Activated T-cell treated with anti-CD3 and anti-CD28 coated beads, Interleukin-2, amount 50 U/mL, for 72 hours (primary cell): ENCODE data around the gene CD86. TPM values are rescaled to one million over a fixed set of nuclear protein-coding genes. Genes with fewer than 3 reads are reported as not detected.
"Not testable (repeated sequence)": the region's sequence is repeated elsewhere in the genome, so short reads cannot be mapped to it uniquely, and the experiment has no call there.

Source experiments
- ATAC-seq, 2 donors: fragments of 150-1000 bp; cut with Tn5 transposase; replicated peaks in 1 of 2; 2 replicates each; pipeline ENCODE4 v1.10.0; 2021; ENCODE audit warnings: moderate library complexity in 2 of 2, mild to moderate bottlenecking in 1 of 2
- DNase-seq, 2 donors: peaks; one replicate each; pipeline ENCODE4 v3.0.0; 2021 to 2022; ENCODE audit warnings: mixed read lengths in 1 of 2
- H3K27ac Mint-ChIP-seq: one replicate; pipeline ENCODE4 v1.8.0; 2022; ENCODE audit warnings: mild to moderate bottlenecking, moderate library complexity, mixed read lengths
- H3K27me3 Mint-ChIP-seq: one replicate; pipeline ENCODE4 v1.8.0; 2022; ENCODE audit warnings: low read depth, mixed read lengths
- H3K36me3 Mint-ChIP-seq, 2 donors: one replicate each; pipeline ENCODE4 v1.8.0; 2022; ENCODE audit warnings: mixed read lengths in 2 of 2, mild to moderate bottlenecking in 1 of 2; ENCODE audit not compliant: insufficient read depth in 2 of 2
- H3K4me1 Mint-ChIP-seq: one replicate; pipeline ENCODE4 v1.8.0; 2022; ENCODE audit warnings: low read depth, mixed read lengths
- H3K4me3 Mint-ChIP-seq, 2 donors: one replicate each; pipeline ENCODE4 v1.8.0; 2022; ENCODE audit warnings: mild to moderate bottlenecking in 2 of 2, mixed read lengths in 2 of 2, moderate library complexity in 2 of 2
- H3K9me3 Mint-ChIP-seq, 2 donors: one replicate each; pipeline ENCODE4 v1.8.0; 2022; ENCODE audit warnings: mixed read lengths in 2 of 2
- total RNA-seq, 2 donors: library from RNA; stranded (reverse); gene quantifications; one replicate each; pipeline ENCODE4 v1.2.3, GENCODE V29; 2022

CD86 gene
- total RNA-seq, 2 donors from 2014 or later, result 2.4 to 2.5 TPM

- H3K9me3 Mint-ChIP-seq, result peaks cover 0 to under 1% of the 10 kb centered on the region in 2 donors
- DNase-seq (no peak), ATAC-seq (no peak)
- peaks cover 6% of the 10 kb centered on the region for H3K4me1 Mint-ChIP-seq
- no peak overlapping the region for H3K27ac Mint-ChIP-seq
- H3K4me3 Mint-ChIP-seq, result no peak overlapping the region
- H3K27me3 Mint-ChIP-seq, result peaks cover 29% of the 10 kb centered on the region
- no peaks in the 10 kb centered on the region for H3K36me3 Mint-ChIP-seq
Observed at GRCh38 chr3:122025296-122025695, 29.9 kb upstream of the CD86 start.

DNA sequence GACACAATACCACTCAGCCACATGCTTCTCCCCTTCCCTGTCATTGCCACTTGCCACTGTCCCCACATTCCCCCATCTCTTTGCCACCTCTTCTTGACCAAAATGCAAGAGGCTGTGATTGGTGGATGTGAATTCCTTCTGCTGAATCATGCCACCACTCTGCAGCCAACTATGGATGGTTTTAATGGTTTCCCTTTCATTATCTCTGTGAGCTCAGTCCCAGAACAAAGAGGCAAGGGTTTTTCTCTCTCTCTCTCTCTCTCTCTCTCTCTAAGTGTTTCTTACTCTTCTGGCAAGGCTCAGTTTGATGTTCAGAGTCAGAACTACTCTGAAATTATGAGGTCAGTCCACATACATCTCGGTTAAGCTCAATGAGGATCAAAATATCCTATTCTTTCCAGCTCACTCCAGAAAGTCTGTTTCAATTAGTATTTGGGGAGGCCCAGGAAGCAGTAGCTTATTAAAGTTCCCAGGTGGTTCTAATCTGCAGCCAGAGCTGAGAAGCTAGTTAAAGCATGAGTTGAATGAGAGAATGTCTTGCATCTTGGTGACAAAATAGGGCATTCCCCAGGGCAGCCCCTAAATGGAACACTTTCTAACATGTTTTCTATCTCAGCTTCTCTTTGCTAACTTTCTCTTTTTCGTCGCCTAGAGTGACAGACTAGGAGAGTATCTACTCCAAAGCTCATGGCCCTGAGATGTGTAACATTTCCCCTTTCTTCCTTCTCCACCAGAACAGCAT, 24.6 kb upstream of the CD86 start:
- peaks cover 0 to 4% of the 10 kb centered on the region in 2 donors for H3K36me3 Mint-ChIP-seq
- H3K27ac Mint-ChIP-seq, result peak overlapping the region; percentile 9
- H3K27me3 Mint-ChIP-seq, result peaks cover 13% of the 10 kb centered on the region
- DNase-seq (peak; percentile 17 to 21), ATAC-seq (peak; percentile 83 to 87)
- H3K4me3 Mint-ChIP-seq, result peak overlapping the region; percentile 8 to 49
- H3K9me3 Mint-ChIP-seq, result peaks cover 5% of the 10 kb centered on the region in 2 donors
- H3K4me1 Mint-ChIP-seq, result peaks cover 16% of the 10 kb centered on the region

DNA sequence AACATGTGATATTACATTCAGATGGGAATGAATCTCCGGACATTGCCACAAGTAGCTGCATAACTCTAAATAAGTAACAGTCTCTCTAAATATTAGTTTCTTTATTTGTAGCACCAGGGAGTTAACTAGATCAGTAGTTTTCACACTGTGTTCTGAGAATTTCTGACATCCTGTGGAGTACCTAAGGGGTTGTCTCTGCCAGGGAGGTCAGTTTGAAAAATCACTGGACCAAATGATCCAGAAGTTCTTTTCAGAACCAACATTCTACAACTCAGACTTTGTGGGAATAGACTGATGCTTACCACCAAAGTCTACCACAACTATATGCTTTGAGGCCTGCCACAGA, 24.1 kb upstream of the CD86 start:
- H3K9me3 Mint-ChIP-seq, result peaks cover 10 to 11% of the 10 kb centered on the region in 2 donors
- H3K27ac Mint-ChIP-seq, result no peak overlapping the region
- peak overlapping the region in 1 of 2 donors; percentile 49 for H3K4me3 Mint-ChIP-seq
- peaks cover 16% of the 10 kb centered on the region for H3K4me1 Mint-ChIP-seq
- ATAC-seq (no peak), DNase-seq (no peak)
- H3K36me3 Mint-ChIP-seq, result peaks cover 5% of the 10 kb centered on the region in 2 donors
- H3K27me3 Mint-ChIP-seq, result peaks cover 9% of the 10 kb centered on the region

- DNase-seq, result no peak
Observed at GRCh38 chr3:122032531-122032930, 22.6 kb upstream of the CD86 start.

GRCh38 chr3:122033023-122033422, 22.1 kb upstream of the CD86 start:
- Mint-ChIP-seq H3K4me1 (peaks cover 16% of the 10 kb centered on the region), H3K27me3 (peaks cover 11% of the 10 kb centered on the region), H3K4me3 (no peak overlapping the region), H3K9me3 (peaks cover 13 to 16% of the 10 kb centered on the region in 2 donors), H3K36me3 (peaks cover 10 to 12% of the 10 kb centered on the region in 2 donors), H3K27ac (no peak overlapping the region)
- ATAC-seq (no peak), DNase-seq (no peak)

More at GRCh38 chr3:122032531-122032930, 22.6 kb upstream of the CD86 start:
- Mint-ChIP-seq H3K27ac (no peak overlapping the region), H3K4me3 (no peak overlapping the region), H3K4me1 (peaks cover 16% of the 10 kb centered on the region), H3K9me3 (peaks cover 10 to 13% of the 10 kb centered on the region in 2 donors), H3K27me3 (peaks cover 6% of the 10 kb centered on the region), H3K36me3 (peaks cover 6 to 9% of the 10 kb centered on the region in 2 donors)
- ATAC-seq, result no peak

GRCh38 chr3:122047296-122047695, 7.9 kb upstream of the CD86 start:
- H3K4me3 Mint-ChIP-seq, H3K4me1 Mint-ChIP-seq, H3K27ac Mint-ChIP-seq, DNase-seq, H3K36me3 Mint-ChIP-seq, H3K9me3 Mint-ChIP-seq, ATAC-seq: not testable (repeated sequence)
- peaks cover 37% of the 10 kb centered on the region for H3K27me3 Mint-ChIP-seq

DNA sequence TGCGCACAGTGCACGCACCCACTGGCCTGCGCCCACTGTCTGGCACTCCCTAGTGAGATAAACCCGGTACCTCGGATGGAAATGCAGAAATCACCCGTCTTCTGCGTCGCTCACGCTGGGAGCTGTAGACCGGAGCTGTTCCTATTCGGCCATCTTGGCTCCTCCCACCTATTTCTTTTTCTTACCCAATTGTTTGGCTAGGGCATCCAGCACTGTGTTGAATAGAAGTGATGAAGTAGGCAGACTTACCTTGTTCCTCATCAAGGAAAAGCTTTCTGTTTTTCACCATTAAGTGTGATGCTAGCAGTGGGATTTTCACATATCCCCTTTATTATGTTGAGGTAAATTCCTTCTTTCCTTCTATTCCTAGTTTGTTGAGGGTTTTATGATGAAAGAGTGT, 7.4 kb upstream of the CD86 start:
- H3K4me1 Mint-ChIP-seq, H3K36me3 Mint-ChIP-seq, DNase-seq, H3K4me3 Mint-ChIP-seq, H3K9me3 Mint-ChIP-seq, H3K27ac Mint-ChIP-seq, ATAC-seq: not testable (repeated sequence)
- peaks cover 37% of the 10 kb centered on the region for H3K27me3 Mint-ChIP-seq

- ATAC-seq (no peak), DNase-seq (no peak)
- H3K9me3 Mint-ChIP-seq, result peaks cover 0 to 2% of the 10 kb centered on the region in 2 donors
- peaks cover 57% of the 10 kb centered on the region for H3K27me3 Mint-ChIP-seq
- no peak overlapping the region for H3K27ac Mint-ChIP-seq
- H3K36me3 Mint-ChIP-seq, result peaks cover 0 to 2% of the 10 kb centered on the region in 2 donors
- no peaks in the 10 kb centered on the region for H3K4me1 Mint-ChIP-seq
- H3K4me3 Mint-ChIP-seq, result no peak overlapping the region
Observed at GRCh38 chr3:122052968-122053367, 2.2 kb upstream of the CD86 start.

DNA sequence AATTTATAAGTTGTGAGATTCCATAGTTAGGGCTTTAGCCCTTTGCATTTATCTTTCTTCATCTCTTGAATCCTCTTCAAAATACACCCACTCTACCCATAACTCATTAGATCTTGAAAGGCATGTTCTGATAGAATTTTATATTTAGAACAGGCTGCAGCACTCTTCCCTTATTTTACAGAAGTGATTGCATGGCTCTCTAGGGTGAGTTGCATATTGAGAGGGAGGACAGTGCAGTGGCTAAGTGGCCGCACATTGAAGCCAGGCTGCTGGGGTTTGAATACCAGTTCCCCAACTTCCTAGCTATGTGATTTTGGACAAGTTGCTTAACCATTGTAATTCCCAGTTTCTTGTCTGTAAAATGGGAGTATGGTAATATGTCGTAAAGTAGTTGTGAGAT, 2.5 kb downstream of the CD86 start:
- Mint-ChIP-seq H3K4me3 (no peak overlapping the region), H3K27me3 (peaks cover 31% of the 10 kb centered on the region), H3K4me1 (no peaks in the 10 kb centered on the region), H3K36me3 (no peaks in the 10 kb centered on the region), H3K9me3 (no peaks in the 10 kb centered on the region), H3K27ac (no peak overlapping the region)
- DNase-seq, result no peak
- ATAC-seq, result no peak

- H3K36me3 Mint-ChIP-seq, result no peaks in the 10 kb centered on the region
- no peaks in the 10 kb centered on the region for H3K4me1 Mint-ChIP-seq
- DNase-seq (no peak), ATAC-seq (no peak)
- no peak overlapping the region for H3K4me3 Mint-ChIP-seq
- H3K9me3 Mint-ChIP-seq, result no peaks in the 10 kb centered on the region
- no peak overlapping the region for H3K27ac Mint-ChIP-seq
- peaks cover 31% of the 10 kb centered on the region for H3K27me3 Mint-ChIP-seq
Observed at GRCh38 chr3:122058294-122058693, 3.1 kb downstream of the CD86 start.

DNA sequence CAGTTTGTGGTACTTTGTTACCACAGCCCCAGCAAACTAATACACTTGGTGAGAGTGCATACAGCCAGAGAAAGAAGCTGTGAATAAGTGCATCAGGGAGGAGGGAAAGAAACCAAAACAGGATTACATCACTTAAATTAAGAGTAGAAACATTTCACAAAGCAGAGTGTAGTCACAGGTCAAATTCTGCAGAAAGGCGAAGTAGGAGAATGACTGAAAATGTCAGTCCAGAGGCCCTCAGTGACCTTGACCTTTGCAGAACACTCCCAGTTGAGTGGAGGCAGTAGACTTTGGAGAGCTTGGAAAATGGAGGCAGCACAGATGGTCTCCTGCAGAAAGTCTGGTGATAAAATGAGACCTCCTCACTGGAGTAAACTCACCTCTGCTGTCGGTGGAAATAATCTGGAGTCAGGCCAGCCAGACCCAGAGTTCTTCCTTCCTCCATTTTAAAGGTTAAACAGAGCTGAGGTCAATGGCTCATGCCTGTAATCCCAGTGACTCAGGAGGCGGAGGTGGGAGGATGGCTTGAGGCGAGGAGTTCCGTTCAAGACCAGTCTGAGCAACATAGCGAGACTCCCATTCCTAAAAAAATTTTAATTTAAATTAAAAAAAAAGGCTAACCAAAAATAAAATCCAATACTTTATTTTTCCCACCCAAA, 5.0 kb downstream of the CD86 start:
- ATAC-seq (no peak), DNase-seq (no peak)
- no peaks in the 10 kb centered on the region for H3K9me3 Mint-ChIP-seq
- H3K4me1 Mint-ChIP-seq, result no peaks in the 10 kb centered on the region
- peaks cover 22% of the 10 kb centered on the region for H3K27me3 Mint-ChIP-seq
- H3K4me3 Mint-ChIP-seq, result no peak overlapping the region
- no peaks in the 10 kb centered on the region for H3K36me3 Mint-ChIP-seq
- H3K27ac Mint-ChIP-seq, result no peak overlapping the region

GRCh38 chr3:122063908-122064307, 8.7 kb downstream of the CD86 start:
- Mint-ChIP-seq H3K27ac (no peak overlapping the region), H3K36me3 (no peaks in the 10 kb centered on the region)
- no peak for ATAC-seq

GRCh38 chr3:122064326-122064725, 9.2 kb downstream of the CD86 start:
- H3K4me1 Mint-ChIP-seq, result peaks cover 5% of the 10 kb centered on the region
- peaks cover under 1% of the 10 kb centered on the region for H3K27me3 Mint-ChIP-seq
- H3K4me3 Mint-ChIP-seq, result no peak overlapping the region
- no peaks in the 10 kb centered on the region for H3K9me3 Mint-ChIP-seq
- no peak overlapping the region for H3K27ac Mint-ChIP-seq
- ATAC-seq (no peak), DNase-seq (no peak)
- H3K36me3 Mint-ChIP-seq, result no peaks in the 10 kb centered on the region

More at GRCh38 chr3:122063908-122064307, 8.7 kb downstream of the CD86 start:
- Mint-ChIP-seq H3K4me3 (no peak overlapping the region), H3K27me3 (peaks cover 5% of the 10 kb centered on the region), H3K4me1 (peaks cover 5% of the 10 kb centered on the region), H3K9me3 (no peaks in the 10 kb centered on the region)
- DNase-seq, result no peak
